Esophagus muscularis mucosa (tissue), 3 donors: Measurements from ENCODE around the gene CLPSL1.

Experiments
- CTCF ChIP-seq, 3 experiments: fragments of 200-600 bp in 2 of 3; fragments of 450-650 bp in 1 of 3; sonication (generic) in 2 of 3; IDR thresholded peaks; one replicate each; pipeline ENCODE4 v1.5.1; 2017 to 2019; ENCODE audit warnings: antibody characterized with exemption in 3 of 3, mild to moderate bottlenecking in 2 of 3, moderate library complexity in 1 of 3
- EP300 ChIP-seq: sonication (generic); formaldehyde crosslinking; IDR thresholded peaks from one replicate; pipeline ENCODE4 v1.6.1; 2017; ENCODE audit warnings: antibody characterized with exemption

- TF ChIP-seq CTCF (IDR thresholded peaks at IDR 0.05) = no peak
- no peak for TF ChIP-seq EP300
Observed at GRCh38 chr6:35781290-35781689, 471 bp downstream of the CLPSL1 start.
